ENCODE data around the gene OR5K4.
A peak's percentile ranks its signal among the peaks of the same experiment; 100 is the strongest.

The OR5K4 gene

DNA sequence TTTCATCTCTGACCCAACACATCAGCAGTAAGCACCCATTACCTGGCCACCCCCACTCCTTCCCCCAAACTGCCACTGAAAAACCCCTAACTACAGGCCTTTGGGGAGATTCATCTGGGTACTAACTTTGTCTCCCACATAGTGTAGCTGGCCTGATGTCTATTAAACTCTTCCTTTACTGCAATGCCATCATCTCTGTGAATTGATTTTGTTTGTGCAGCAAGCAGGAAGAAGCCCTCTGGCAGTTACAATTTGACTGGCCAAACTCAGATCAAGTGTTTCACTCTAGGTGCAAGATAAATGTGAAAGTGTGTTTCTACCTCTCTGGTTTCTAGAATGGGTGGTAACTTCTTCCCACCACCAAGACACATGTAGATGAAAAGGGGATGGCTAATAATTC, 26.7 kb upstream of the OR5K4 start:
- TF ChIP-seq, protein P1, sequence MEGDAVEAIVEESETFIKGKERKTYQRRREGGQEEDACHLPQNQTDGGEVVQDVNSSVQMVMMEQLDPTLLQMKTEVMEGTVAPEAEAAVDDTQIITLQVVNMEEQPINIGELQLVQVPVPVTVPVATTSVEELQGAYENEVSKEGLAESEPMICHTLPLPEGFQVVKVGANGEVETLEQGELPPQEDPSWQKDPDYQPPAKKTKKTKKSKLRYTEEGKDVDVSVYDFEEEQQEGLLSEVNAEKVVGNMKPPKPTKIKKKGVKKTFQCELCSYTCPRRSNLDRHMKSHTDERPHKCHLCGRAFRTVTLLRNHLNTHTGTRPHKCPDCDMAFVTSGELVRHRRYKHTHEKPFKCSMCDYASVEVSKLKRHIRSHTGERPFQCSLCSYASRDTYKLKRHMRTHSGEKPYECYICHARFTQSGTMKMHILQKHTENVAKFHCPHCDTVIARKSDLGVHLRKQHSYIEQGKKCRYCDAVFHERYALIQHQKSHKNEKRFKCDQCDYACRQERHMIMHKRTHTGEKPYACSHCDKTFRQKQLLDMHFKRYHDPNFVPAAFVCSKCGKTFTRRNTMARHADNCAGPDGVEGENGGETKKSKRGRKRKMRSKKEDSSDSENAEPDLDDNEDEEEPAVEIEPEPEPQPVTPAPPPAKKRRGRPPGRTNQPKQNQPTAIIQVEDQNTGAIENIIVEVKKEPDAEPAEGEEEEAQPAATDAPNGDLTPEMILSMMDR (IDR thresholded peaks at IDR 0.05; ENCODE audit: insufficient read depth, low read length, missing control alignments), result no peak
- ChIA-PET CTCF (interaction anchor here (3.6 kb wide), 1 partner anchor 287 kb away, joined by 30 read pairs; no protein-coding TSS in a partner anchor), POLR2A (no interaction called here)
- H3K4me3 ChIP-seq (ENCODE audit: low read depth, low read length), result no peak overlapping the region
- DNase-seq (ENCODE audit: low read depth, low spot score), result no peak

DNA sequence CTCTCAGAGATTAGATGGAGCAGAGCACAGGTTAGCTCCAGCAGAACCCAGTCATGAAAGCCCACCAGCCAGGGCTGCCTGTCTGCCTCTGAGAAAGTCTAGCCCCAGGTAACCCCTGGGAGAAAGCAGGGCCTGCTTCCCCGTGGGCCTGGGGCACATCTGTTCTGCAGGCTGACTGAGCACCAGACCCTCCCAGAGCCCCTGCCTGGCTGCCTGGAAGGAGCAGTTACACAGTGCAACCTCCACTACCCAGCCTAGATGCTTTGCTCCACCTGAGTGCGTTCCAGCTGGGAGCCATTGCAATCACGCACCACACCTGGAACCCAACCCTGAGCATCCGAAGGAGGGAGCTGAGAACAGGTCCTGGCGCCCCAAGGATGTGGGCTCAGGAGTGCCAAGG, 24.7 kb upstream of the OR5K4 start:
- POLR2A ChIA-PET, result no interaction called here
- CTCF ChIA-PET, result interaction anchor here (1.0 to 4.0 kb wide), 8 partner anchors 10 to 303 kb away, joined by 3 to 132 read pairs (median 8); no protein-coding TSS in a partner anchor
- no peak for DNase-seq (ENCODE audit: low read depth, low spot score)
- no peak overlapping the region for H3K4me3 ChIP-seq (ENCODE audit: low read depth, low read length)
- TF ChIP-seq, protein P1 (IDR thresholded peaks at IDR 0.05; ENCODE audit: insufficient read depth, low read length, missing control alignments), result no peak

DNA sequence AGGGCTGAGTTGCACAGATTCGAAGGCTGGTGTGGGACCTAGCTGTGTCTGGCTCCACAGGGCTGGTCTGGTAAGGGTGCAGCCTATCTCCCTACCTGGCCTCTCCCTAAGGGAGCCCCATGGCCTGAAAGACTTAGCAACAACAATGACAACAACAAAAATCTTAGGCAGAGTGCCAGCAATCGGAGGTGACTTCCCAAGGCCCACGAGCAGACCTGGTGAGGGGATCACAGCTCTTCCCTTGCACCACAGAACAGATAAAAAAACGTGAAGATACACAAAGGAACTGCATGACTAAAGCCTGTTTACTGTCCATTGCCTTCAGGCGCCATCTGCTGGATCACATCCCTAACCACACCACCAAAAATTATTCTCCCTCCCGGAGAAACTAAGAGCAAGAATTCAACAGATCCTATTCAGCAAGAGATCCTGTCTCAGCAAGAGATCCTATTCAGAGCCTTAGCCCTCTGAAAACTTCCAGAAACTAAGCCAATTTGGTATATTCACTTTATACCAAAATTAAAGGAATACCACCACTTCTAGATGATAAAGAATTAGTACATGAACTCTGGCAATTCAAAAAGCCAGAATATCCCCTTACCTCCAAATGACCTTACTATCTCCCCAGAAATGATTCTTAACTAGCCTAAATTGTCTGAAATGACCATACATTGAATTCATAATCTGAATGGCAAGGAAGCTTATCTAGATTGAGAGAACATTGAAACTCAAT, 24.1 kb upstream of the OR5K4 start:
- POLR2A ChIA-PET, result no interaction called here

DNA sequence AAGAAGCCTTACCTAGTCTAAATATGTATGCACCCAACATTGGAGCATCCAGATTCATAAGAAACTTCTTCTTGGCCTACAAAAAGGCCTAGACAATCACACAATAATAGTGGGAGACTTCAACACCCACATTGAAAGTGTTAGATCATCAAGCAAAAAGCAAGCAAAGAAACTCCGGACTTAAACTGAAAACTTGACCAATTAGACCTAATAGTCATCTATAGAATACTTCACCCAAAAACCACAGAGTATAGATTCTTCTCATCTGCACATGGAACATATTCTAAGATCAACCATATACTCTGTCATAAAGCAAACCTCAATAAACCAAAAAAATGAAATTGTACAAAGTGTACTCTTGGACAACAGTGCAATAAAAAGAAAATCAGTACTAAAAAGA, 22.3 kb upstream of the OR5K4 start:
- TF ChIP-seq, protein P1 (IDR thresholded peaks at IDR 0.05; ENCODE audit: insufficient read depth, low read length, missing control alignments), result no peak
- CTCF ChIA-PET, result interaction anchor here (4.0 kb wide), 1 partner anchor 291 kb away, joined by 132 read pairs; no protein-coding TSS in a partner anchor

More for the DNA sequence above, 24.1 kb upstream of the OR5K4 start:
- no peak overlapping the region for H3K4me3 ChIP-seq (ENCODE audit: low read depth, low read length)
- TF ChIP-seq, protein P1 (IDR thresholded peaks at IDR 0.05; ENCODE audit: insufficient read depth, low read length, missing control alignments), result peak; percentile 67
- no peak for DNase-seq (ENCODE audit: low read depth, low spot score)
- CTCF ChIA-PET, result interaction anchor here (0.9 to 4.0 kb wide), 13 partner anchors 10 to 321 kb away, joined by 3 to 132 read pairs (median 4); no protein-coding TSS in a partner anchor

DNA sequence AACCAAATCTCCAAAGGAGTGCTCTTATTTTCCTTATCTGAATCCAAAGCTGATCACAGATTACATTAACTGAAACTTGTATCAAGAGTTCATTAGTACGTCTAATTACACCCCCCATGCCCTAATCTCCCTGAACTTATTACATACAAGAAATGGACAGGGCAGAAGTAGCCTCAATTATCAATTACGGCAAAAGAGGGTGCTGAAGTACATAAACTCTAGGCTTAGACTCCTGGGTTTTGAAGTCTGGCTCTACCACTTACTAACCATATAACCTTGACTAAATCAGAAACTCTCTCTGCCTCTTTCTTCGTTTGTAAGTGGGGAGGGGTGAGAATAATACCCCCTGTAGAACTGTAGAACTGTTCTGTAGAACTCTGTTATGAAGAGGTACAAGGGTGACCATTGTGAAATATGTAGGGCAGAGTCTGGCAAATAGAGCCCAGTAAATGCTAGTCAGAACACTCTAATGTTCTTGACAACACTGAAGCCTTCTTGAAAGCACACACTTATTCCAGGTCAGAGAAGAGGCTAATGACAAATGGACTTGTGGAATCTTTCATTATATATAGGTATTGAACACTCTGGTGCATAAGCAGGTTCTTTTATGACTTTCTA, 19.6 kb upstream of the OR5K4 start:
- TF ChIP-seq, protein P1 (IDR thresholded peaks at IDR 0.05; ENCODE audit: insufficient read depth, low read length, missing control alignments), result no peak
- ChIA-PET POLR2A (no interaction called here), CTCF (interaction anchor here (0.8 to 5.1 kb wide), 7 partner anchors 15 to 479 kb away, joined by 3 to 35 read pairs (median 6); no protein-coding TSS in a partner anchor)
- H3K4me3 ChIP-seq (ENCODE audit: low read depth, low read length), result no peak overlapping the region
- DNase-seq (ENCODE audit: low read depth, low spot score), result no peak

More for the DNA sequence above, 22.3 kb upstream of the OR5K4 start:
- no peak overlapping the region for H3K4me3 ChIP-seq (ENCODE audit: low read depth, low read length)
- DNase-seq (ENCODE audit: low read depth, low spot score), result no peak
- POLR2A ChIA-PET, result no interaction called here

DNA sequence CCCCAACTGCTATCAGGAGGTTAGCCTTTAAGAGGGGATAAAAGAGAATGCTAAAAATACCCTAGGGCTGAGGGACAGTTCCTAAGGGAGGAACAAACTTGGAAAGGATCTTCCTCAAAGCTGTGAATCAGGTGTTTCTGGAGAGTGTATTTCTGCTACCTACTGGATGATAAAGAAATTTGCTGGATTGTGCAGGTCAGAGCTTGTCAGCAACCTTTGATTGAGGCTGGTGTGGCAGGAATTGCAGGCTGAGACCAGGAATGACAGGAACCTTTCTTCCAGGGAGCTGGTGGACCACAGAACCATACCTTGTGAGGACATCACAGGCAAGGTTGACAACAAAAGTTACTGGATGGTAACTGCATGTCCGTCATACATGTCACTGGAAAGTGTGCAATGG, 14.6 kb upstream of the OR5K4 start:
- no peak overlapping the region for H3K4me3 ChIP-seq (ENCODE audit: low read depth, low read length)
- ChIA-PET CTCF (interaction anchor here (3.4 kb wide), 1 partner anchor 9 kb away, joined by 15 read pairs; no protein-coding TSS in a partner anchor), POLR2A (no interaction called here)
- TF ChIP-seq, protein P1 (IDR thresholded peaks at IDR 0.05; ENCODE audit: insufficient read depth, low read length, missing control alignments), result no peak
- DNase-seq (ENCODE audit: low read depth, low spot score), result no peak
